GM18861 (cell line): ENCODE results near the gene PGGHG.

Source experiments
- ATAC-seq: cut with Tn5 transposase; IDR thresholded peaks from one replicate; pipeline ENCODE4 v1.9.1; 2021; ENCODE audit not compliant: unreplicated experiment

Gene PGGHG

GRCh38 chr11:344836-345578 is 56.1 kb downstream of the PGGHG start:
- ATAC-seq = no peak
